ENCODE results near the gene MRPS18A. TPM values are rescaled to one million over a fixed set of nuclear protein-coding genes. Genes with fewer than 3 reads are reported as not detected.

The MRPS18A gene
- total and polyA plus RNA-seq, 9 of the 15 experiments (the other 6 are each of a cell fraction or from before 2014, with no cell fraction given): 87.5 to 243 (median 125) TPM

GRCh38 chr6:43639984-43640800 lies 47.4 kb downstream of the MRPS18A start (continued):
- TF ChIP-seq MITF (IDR thresholded peaks at IDR 0.05) (peak; percentile 53; the same call in 1 of the 2 replicates), ZNF23 (CRISPR knock-in tag; IDR thresholded peaks at IDR 0.05) (no peak), ZNF644 (tag; IDR thresholded peaks at IDR 0.05; ENCODE audit: low read depth) (no peak), TBP (optimal IDR thresholded peaks at IDR 0.05; ENCODE audit: low read depth, low read length) (no peak), ZNF778 (CRISPR knock-in tag; IDR thresholded peaks at IDR 0.05) (no peak), TFE3 (CRISPR knock-in tag; IDR thresholded peaks at IDR 0.05) (no peak), SMAD3 (CRISPR knock-in tag; conservative IDR thresholded peaks at IDR 0.05) (no peak), SAFB (IDR thresholded peaks at IDR 0.05; ENCODE audit: borderline replicate concordance, low read depth, low read length) (no peak), NCOA1 (IDR thresholded peaks at IDR 0.05; ENCODE audit: low read depth) (no peak), PHB2 (IDR thresholded peaks at IDR 0.05; ENCODE audit: low read depth) (no peak), TCF15 (CRISPR knock-in tag; IDR thresholded peaks at IDR 0.05) (no peak), FOXK1 (CRISPR knock-in tag; IDR thresholded peaks at IDR 0.05; ENCODE audit: borderline replicate concordance) (no peak), MTA3 (IDR thresholded peaks at IDR 0.05; ENCODE audit: borderline replicate concordance) (peak; percentile 76; the same call in 1 of the 2 replicates), HIVEP1 (CRISPR knock-in tag; IDR thresholded peaks at IDR 0.05) (0 out of 2 replicates have a peak, but pooled peaks have one; percentile 43), CREB3L1 (IDR thresholded peaks at IDR 0.05; ENCODE audit: borderline replicate concordance, low read depth) (peak; percentile 51; the same call in 1 of the 2 replicates), NCOR1 (IDR thresholded peaks at IDR 0.05) (peak; percentile 79), ZNF174 (CRISPR knock-in tag; IDR thresholded peaks at IDR 0.05) (no peak), DIDO1 (tag; IDR thresholded peaks at IDR 0.05; ENCODE audit: low read depth) (no peak), SRSF9 (IDR thresholded peaks at IDR 0.05; ENCODE audit: borderline replicate concordance, low read depth, low read length) (no peak), HOMEZ (CRISPR knock-in tag; IDR thresholded peaks at IDR 0.05) (no peak), ATF4 (CRISPR knock-in tag; IDR thresholded peaks at IDR 0.05) (no peak), ZKSCAN3 (CRISPR knock-in tag; IDR thresholded peaks at IDR 0.05) (no peak)
